Measurements from ENCODE around the gene SAP25.
"Not testable (repeated sequence)": the region's sequence is repeated elsewhere in the genome, so short reads cannot be mapped to it uniquely, and the experiment has no call there.

Gene SAP25

DNA sequence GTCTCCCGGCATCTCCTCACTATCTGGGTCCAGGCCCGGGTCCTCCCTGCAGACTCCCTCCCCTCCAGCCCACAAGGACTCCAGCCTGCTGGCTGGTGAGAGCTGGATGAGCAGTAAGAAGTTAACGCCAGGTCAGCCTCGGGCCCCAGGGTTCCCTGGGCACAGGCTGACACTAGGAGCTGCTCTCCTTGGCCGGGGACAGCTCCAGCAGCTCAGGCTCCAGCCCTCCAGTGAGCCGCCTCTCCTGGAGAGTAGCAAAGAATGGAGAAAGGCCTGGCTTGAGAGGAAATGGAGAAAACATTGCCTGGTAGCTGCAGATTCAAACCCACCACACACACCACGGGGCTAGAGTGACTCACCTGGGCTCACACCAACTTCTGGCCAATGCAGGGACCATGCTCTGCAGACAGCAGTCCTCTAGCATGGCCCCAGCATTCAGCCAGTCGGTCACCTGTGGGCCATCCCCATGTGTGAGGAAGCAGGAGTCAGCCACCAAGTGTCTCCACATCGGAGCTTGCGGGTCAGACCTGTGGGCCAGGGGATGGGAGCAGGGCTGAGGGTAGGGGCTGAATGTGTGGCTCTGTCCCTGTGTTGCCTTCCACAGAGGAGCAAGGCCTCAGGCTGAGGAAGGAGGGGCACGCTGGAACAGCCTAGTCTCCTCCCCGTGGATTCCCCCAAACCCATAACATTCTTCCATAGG is 6.5 kb downstream of the SAP25 start:
- H3K9me3 ChIP-seq, result no peaks in the 10 kb centered on the region
- DNase-seq (ENCODE audit: low spot score in 2 of 2), result no peak
- no peak overlapping the region for H3K4me3 ChIP-seq
- in situ Hi-C loops (cut with MboI; ENCODE audit: low sequenced_read_pairs), result loop anchor here (10.0 kb wide), 1 partner anchor 102 kb away; the partner anchor contains the start of gene SPACDR
- H3K4me1 ChIP-seq, result peaks cover 3% of the 10 kb centered on the region; the same call in 1 of the 2 replicates
- H3K27me3 ChIP-seq (ENCODE audit: low read depth), result no peaks in the 10 kb centered on the region; the same call in 1 of the 2 replicates
- 0 out of 2 replicates have a peak, but pooled peaks cover 4% of the 10 kb centered on the region for H3K36me3 ChIP-seq (replicated peaks)

DNA sequence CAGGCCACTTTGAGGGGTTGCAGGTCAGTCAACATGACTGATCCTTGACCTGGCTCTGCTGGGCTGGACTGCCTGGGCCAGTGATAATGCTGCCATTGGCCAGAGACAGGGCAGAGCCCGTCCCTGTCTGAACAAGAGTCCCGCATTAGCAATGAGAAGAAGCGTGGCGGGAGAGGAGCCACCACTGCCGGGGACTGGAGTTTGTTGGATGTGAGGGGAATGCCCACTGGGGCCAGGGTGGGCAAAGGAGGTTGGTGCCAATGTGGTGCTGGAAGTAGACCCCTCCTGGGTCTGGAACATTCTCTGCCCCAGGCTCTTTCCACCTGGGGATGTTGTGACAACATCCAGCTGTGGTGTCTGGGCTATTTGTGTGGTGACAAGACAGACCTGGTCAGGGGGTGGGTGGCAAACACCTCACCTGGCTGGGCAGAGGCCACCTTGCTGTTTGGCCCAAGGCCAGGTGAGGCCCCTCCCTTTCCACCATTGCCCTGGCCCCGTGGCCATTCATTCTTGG is 7.6 kb downstream of the SAP25 start:
- Histone ChIP-seq H3K27me3 (ENCODE audit: low read depth) (no peaks in the 10 kb centered on the region; the same call in 1 of the 2 replicates), H3K36me3 (replicated peaks) (0 out of 2 replicates have a peak, but pooled peaks cover 4% of the 10 kb centered on the region), H3K4me1 (peaks cover 3% of the 10 kb centered on the region; the same call in 1 of the 2 replicates), H3K4me3 (no peak overlapping the region), H3K9me3 (no peaks in the 10 kb centered on the region)
- no peak for DNase-seq (ENCODE audit: low spot score in 2 of 2)
- in situ Hi-C loops (cut with MboI; ENCODE audit: low sequenced_read_pairs), result loop anchor here (10.0 kb wide), 1 partner anchor 101 kb away; the partner anchor contains the start of gene SPACDR

DNA sequence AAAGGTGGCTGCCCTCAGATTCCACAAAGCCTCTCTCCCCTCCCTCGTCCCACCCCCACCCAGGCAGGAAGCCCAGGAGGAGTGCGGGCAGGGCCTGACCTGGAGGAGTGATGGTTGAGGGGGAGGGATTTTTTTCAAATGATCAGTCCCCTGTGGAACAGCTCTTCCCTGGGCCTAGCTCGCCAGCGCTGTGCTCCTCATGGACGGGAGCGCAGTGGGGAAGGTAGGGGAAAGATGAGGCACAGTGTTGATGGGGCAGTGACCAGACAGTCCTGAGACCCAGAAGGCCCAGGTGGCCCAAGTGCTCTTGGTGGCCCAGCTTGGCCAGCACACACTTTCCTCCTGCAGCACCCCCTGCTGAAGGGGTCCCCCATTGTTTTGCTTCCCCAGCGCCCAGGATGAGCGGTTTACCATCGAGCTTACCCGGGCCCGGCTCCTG is 8.5 kb downstream of the SAP25 start:
- no peak for DNase-seq (ENCODE audit: low spot score in 2 of 2)
- Histone ChIP-seq H3K36me3 (replicated peaks) (0 out of 2 replicates have a peak, but pooled peaks cover 5% of the 10 kb centered on the region), H3K27me3 (ENCODE audit: low read depth) (no peaks in the 10 kb centered on the region; the same call in 1 of the 2 replicates), H3K4me1 (no peaks in the 10 kb centered on the region), H3K9me3 (no peaks in the 10 kb centered on the region), H3K4me3 (no peak overlapping the region)
- in situ Hi-C loops (cut with MboI; ENCODE audit: low sequenced_read_pairs), result loop anchor here (10.0 kb wide), 1 partner anchor 100 kb away; the partner anchor contains the start of gene SPACDR

DNA sequence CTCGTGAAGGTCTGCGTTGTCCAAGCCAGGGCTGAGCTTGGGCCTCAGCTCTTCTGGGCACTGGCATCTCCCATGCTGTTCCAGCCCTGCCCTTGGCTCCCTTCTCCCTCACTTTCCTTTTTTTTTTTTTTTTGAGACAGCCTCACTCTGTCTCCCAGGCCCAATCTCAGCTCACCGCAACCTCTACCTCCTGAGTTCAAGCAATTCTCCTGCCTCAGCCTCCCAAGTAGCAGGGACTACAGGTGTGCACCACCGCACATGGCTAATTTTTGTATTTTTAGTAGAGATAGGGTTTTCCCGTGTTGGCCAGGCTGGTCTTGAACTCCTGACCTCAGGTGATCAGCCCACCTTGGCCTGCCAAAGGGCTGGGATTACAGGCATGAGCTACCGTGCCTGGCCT is 9.3 kb downstream of the SAP25 start:
- not testable (repeated sequence) for H3K27me3 ChIP-seq (ENCODE audit: low read depth); DNase-seq (ENCODE audit: low spot score in 2 of 2); H3K4me3 ChIP-seq; H3K36me3 ChIP-seq (replicated peaks); H3K4me1 ChIP-seq; H3K9me3 ChIP-seq
- in situ Hi-C loops (cut with MboI; ENCODE audit: low sequenced_read_pairs), result loop anchor here (10.0 kb wide), 1 partner anchor 100 kb away; the partner anchor contains the start of gene SPACDR

DNA sequence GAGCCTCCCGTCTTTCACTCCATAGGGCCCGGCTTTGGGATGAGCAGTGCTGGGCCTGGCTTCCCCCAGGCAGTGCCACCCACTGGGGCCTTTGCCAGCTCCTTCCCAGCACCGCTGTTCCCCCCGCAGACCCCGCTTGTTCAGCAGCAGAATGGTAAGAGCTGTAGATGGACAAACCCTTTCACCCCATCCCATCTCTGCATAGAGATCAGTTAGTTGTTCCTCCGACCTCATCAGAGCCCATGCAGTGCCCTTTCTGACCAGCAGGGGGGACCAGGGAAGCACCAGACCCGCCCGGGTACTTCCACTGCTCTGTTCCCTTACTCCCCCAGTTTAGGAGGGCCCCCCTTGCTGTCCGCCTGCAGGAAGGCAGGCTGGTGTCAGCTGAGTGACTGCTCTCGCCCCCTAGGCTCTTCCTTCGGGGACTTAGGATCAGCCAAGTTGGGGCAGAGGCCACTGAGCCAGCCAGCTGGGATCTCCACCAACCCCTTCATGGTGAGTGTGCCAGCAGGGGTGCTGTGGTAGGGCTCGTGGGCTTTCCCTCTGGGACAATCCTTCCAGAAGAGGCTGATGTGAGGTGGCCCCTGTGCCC is 9.8 kb downstream of the SAP25 start:
- no peaks in the 10 kb centered on the region for H3K9me3 ChIP-seq
- DNase-seq (ENCODE audit: low spot score in 2 of 2), result peak; percentile 46 to 89
- in situ Hi-C loops (cut with MboI; ENCODE audit: low sequenced_read_pairs), result loop anchor here (10.0 kb wide), 1 partner anchor 99 kb away; the partner anchor contains the start of gene SPACDR

DNA sequence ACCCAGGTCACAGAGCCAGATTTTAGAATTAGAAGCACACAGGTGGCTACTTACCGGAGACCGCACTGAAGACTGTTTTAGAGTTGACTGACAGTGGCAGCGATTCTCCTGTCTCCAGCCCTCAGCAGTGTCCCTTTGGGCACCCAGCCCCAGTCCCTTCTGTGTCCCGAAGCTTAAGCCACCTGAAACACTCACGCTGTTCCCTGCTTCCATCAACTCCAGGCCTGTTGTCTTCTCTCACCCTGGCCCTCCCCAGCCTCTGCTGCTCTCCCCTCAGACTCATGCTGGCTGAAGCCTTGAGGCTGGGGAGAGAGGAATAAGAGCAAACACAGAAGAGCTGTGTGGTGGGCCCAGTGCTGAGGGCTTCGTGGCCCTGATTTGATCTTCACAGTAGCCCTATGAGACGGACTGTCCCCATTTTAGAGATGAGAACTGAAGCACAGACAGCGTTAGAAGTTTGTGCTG is 10.6 kb downstream of the SAP25 start:
- no peak for DNase-seq (ENCODE audit: low spot score in 2 of 2)
- H3K4me1 ChIP-seq, result no peaks in the 10 kb centered on the region
- no peaks in the 10 kb centered on the region for H3K9me3 ChIP-seq
- no peaks in the 10 kb centered on the region for H3K27me3 ChIP-seq (ENCODE audit: low read depth)
- no peak overlapping the region for H3K4me3 ChIP-seq
- in situ Hi-C loops (cut with MboI; ENCODE audit: low sequenced_read_pairs), result loop anchor here (10.0 kb wide), 1 partner anchor 98 kb away; the partner anchor contains the start of gene SPACDR
- 0 out of 2 replicates have a peak, but pooled peaks cover 6% of the 10 kb centered on the region for H3K36me3 ChIP-seq (replicated peaks)

More for the DNA sequence above, 9.8 kb downstream of the SAP25 start:
- no peak overlapping the region for H3K4me3 ChIP-seq
- H3K27me3 ChIP-seq (ENCODE audit: low read depth), result no peaks in the 10 kb centered on the region
- H3K36me3 ChIP-seq (replicated peaks), result 0 out of 2 replicates have a peak, but pooled peaks cover 6% of the 10 kb centered on the region
- H3K4me1 ChIP-seq, result no peaks in the 10 kb centered on the region

DNA sequence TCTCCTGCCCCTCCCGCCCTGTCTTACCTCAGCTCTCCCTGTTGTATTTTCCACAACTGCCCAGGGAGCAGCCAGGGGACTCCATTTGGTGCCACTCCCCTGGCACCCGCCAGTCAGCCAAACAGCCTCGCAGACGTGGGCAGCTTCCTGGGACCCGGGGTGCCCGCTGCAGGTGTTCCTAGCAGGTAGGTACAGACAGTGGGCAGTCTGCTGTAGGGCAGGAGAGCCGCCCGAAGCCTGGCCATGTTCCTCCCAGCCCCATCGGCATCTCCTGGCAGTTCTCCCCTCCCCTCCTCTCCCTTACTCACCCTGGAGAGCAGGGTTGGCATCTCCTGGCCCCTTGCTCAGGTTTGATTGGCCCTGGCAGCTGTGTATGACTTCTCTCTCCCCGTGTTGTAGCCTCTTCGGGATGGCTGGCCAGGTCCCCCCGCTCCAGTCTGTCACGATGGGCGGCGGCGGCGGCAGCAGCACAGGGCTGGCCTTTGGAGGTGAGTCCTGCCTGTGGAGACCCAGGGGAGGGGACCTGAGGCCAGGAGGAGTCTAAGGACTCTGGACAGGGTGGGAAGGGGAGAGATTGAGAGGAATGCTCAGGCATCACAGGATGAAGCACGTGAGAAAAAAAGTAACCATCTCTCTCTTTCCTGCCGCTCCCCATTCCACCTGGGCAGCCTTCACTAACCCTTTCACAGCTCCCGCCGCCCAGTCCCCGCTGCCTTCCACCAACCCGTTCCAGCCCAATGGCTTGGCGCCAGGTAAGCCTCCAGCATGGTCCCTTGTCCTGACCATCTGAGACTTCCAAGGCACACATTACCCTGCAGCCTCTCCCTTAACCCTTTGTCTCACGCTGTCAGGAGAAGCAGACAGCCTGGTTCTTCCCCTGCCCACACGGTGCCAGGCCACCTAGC is 11.3 kb downstream of the SAP25 start:
- Histone ChIP-seq H3K4me1 (no peaks in the 10 kb centered on the region), H3K36me3 (replicated peaks) (0 out of 2 replicates have a peak, but pooled peaks cover 6% of the 10 kb centered on the region), H3K27me3 (ENCODE audit: low read depth) (no peaks in the 10 kb centered on the region), H3K4me3 (no peak overlapping the region), H3K9me3 (no peaks in the 10 kb centered on the region)
- in situ Hi-C loops (cut with MboI; ENCODE audit: low sequenced_read_pairs), result loop anchor here (10.0 kb wide), 1 partner anchor 98 kb away; the partner anchor contains the start of gene SPACDR
- DNase-seq (ENCODE audit: low spot score in 2 of 2), result no peak

DNA sequence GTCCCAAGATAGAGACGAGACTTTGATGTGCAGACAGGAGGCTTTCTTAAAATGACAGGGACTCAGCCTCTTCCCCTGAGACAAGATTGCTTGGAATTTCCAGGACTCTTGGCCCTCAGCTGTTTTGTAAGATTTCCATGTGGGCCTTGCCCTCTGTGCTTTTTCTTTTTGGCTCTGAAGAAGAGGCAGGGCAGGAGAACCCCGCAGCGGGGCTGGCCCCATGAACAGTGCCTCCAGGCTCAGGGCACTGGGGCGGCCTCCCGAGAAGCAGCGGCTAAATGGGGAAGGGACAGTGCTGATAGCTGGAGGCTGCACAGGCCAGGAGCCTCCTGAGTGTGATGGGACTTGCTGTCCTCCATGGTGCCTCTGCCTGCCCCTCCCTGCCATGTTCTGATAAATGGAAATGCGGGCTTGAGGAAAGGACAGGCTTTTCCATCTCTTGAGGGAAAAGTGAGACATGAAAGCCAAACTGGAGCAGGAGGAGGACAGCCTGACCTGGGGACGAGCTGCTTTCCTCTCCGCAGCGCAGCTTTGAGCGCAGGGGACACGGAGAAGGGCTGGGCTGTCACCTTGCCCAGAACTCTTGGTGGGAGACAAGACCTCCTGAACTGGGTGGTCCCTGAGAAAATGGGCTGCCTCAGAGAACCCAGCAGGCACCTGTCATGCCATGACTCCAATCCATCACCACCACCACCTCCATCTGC is 12.1 kb downstream of the SAP25 start:
- Histone ChIP-seq H3K27me3 (ENCODE audit: low read depth) (no peaks in the 10 kb centered on the region), H3K4me3 (no peak overlapping the region), H3K9me3 (no peaks in the 10 kb centered on the region), H3K4me1 (no peaks in the 10 kb centered on the region), H3K36me3 (replicated peaks) (0 out of 2 replicates have a peak, but pooled peaks cover 6% of the 10 kb centered on the region)
- DNase-seq (ENCODE audit: low spot score in 2 of 2), result no peak
- in situ Hi-C loops (cut with MboI; ENCODE audit: low sequenced_read_pairs), result loop anchor here (10.0 kb wide), 1 partner anchor 97 kb away; the partner anchor contains the start of gene SPACDR

DNA sequence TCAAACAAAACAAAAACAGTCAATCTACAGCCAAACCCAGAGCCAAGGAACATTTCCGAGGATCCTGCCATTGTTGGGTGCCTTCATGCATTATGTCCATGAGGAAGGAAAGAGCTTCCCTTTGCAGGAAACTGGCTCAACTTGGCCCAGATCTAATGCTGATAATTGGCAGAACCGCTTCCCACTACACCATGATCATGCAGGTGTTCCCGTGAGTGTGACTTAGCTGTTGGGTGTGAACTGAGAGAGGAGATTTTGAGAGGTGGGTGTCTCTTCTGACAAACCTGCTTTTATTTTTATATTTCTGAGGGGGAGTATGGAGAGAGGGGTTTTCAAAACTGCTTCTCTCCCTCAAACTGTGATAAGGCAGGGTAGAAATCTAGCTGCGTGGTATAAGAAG is 14.6 kb downstream of the SAP25 start:
- Histone ChIP-seq H3K9me3 (no peaks in the 10 kb centered on the region), H3K27me3 (ENCODE audit: low read depth) (no peaks in the 10 kb centered on the region), H3K4me3 (no peak overlapping the region), H3K36me3 (replicated peaks) (peaks cover 16% of the 10 kb centered on the region), H3K4me1 (no peaks in the 10 kb centered on the region)
- DNase-seq (ENCODE audit: low spot score in 2 of 2), result no peak
- in situ Hi-C loops (cut with MboI; ENCODE audit: low sequenced_read_pairs), result no loop called here

DNA sequence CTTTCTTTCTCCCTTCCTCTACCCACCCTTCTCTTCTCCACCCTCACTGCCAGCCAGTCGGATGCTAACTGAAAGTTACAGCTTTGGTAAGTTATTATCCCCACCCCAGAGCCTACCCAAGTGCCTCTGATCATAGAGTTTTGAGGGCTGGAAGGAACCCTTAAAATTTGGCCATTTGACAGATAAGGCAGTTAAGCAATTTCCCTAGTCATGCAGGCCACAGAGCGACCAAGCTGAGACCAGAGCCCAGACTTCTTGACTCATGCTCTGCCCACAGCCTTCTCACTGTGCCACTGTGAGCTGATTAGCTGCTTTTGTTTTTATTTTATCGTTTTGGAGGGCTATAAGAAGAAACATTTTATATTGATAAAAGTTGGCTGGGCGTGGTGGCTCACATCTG is 17.2 kb downstream of the SAP25 start:
- Histone ChIP-seq H3K27me3 (ENCODE audit: low read depth) (no peaks in the 10 kb centered on the region), H3K36me3 (replicated peaks) (peaks cover 13% of the 10 kb centered on the region), H3K4me3 (no peak overlapping the region), H3K4me1 (no peaks in the 10 kb centered on the region), H3K9me3 (no peaks in the 10 kb centered on the region)
- no peak for DNase-seq (ENCODE audit: low spot score in 2 of 2)
- in situ Hi-C loops (cut with MboI; ENCODE audit: low sequenced_read_pairs), result no loop called here

DNA sequence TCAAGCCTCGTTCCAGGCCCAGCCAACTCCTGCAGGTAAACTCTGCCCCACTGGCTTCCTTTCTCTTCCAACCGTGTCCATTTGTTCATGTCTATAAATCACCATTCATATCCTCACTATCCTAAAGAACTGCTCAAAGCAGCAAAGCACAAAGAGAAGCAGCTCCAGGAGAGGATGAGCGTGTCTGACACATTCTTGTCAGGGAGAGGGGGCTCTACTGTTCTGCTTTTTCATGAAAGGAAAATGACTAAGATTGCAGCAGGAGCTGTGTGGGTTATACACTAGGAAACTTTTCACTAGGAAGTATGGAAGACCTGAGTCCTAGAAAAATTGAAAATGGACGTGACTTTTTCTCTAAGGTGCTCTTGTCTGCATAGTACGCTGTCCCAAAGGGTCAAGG is 18.0 kb downstream of the SAP25 start:
- Histone ChIP-seq H3K9me3 (no peaks in the 10 kb centered on the region), H3K4me1 (no peaks in the 10 kb centered on the region), H3K4me3 (no peak overlapping the region), H3K27me3 (ENCODE audit: low read depth) (no peaks in the 10 kb centered on the region), H3K36me3 (replicated peaks) (peaks cover 13% of the 10 kb centered on the region)
- no peak for DNase-seq (ENCODE audit: low spot score in 2 of 2)
- in situ Hi-C loops (cut with MboI; ENCODE audit: low sequenced_read_pairs), result no loop called here

DNA sequence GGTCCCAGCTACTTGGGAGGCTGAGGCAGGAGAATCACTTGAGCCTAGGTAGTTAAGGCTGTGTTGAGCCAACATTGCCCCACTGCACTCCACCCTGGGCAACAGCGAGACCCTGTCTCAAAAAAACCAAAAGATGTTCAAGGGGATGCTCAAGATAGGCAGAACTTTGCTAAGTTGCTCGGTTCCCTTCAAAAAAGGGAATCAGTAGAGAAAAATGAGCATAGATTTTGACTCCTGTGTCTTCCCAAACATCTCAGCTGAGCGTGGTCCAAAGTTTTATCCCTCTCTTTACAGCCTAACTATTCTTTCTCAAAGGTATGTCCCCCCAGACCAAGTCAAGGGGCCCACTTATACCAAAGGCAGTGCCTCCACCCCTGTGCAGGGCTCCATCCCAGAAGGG is 20.7 kb downstream of the SAP25 start:
- in situ Hi-C loops (cut with MboI; ENCODE audit: low sequenced_read_pairs), result no loop called here
- peaks cover 18% of the 10 kb centered on the region for H3K36me3 ChIP-seq (replicated peaks)
- DNase-seq (ENCODE audit: low spot score in 2 of 2), result no peak
- H3K4me1 ChIP-seq, result no peaks in the 10 kb centered on the region
- no peaks in the 10 kb centered on the region for H3K9me3 ChIP-seq
- no peak overlapping the region for H3K4me3 ChIP-seq
- H3K27me3 ChIP-seq (ENCODE audit: low read depth), result no peaks in the 10 kb centered on the region
